ENCODE data around the gene SORCS3.

DNA sequence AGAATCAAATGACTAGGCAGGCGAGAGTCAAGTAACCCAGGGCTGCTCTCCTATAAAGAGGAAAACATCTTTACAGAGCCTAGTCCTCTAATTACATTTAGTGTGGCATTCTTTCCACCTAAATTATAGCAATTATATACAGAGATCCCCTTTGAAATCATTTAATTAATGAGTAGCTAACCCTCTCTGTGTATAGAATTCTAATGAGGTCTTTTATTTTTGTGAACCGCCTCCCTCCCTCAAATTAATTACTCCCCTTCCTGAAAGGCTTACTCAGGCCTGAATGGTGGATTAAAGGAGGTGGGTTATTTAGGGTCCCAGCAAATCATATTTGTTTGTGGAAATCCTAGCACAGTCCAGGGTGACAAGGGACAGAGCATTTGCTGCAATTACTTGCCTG, 551.8 kb downstream of the SORCS3 start:
- no peak for TF ChIP-seq CTCF (conservative IDR thresholded peaks at IDR 0.05; ENCODE audit: low read depth, low read length)
- no peak for TF ChIP-seq EZH2 (IDR thresholded peaks at IDR 0.05; ENCODE audit: low read length, unreplicated experiment)

All from PC-3 (cell line).